NAMALWA (cell line): ENCODE data around the gene SYMPK.
"Not testable (repeated sequence)": the region's sequence is repeated elsewhere in the genome, so short reads cannot be mapped to it uniquely, and the experiment has no call there.

Experiments
- DNase-seq: peaks from one replicate; pipeline ENCODE4 v3.0.0-alpha.2; 2015; ENCODE audit warnings: low spot score

The SYMPK gene

DNA sequence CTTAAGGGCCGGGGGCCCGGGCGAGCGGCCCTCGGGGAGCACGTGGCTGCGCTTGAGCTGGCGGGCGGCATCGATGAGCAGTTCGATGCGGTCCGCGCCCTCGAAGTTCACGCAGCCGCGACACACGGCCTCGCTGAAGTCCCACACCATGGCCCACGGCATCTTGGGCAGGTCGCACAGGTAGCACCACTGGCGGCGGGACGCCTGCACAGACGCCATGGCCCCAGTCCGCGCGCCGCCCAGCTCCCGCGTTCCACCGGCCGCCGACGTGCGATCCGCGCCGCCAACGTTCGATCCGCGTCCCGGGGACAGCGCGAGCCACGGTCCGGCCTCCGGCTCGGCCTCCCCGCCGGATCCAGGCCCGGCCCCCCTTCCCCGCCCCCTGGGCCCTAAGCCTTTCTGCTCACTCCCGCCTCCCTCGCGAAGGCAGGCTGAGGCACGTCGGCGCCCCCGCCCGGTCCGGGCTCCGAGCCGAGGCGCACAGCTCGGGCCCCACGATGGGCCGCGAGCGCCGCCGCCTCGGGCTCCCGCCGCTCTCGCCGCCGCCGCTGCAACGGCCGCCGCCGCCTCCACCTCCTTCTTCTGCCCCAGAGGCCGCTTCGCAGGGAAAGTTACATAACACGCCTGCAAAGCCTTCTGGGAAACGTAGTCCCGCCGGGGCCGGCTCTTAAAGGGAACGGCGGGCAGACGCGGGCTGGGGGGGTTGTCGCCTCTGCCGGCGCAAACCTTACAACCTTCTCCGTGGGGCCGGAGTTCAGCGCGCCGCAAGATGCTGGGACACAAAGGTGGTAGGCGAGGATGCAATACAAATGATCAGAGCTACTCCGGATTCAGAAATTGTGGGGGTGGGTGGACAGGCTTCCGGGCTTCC, 22.8 kb upstream of the SYMPK start, which contains the start of gene IRF2BP1:
IRF2BP1 (minus strand) TSS at position 586 of the 871 bp plus-strand sequence; CDS start at position 219, 367 bp downstream.
- DNase-seq: peak; percentile 96

- peak; percentile 52 for DNase-seq
Measured at GRCh38 chr19:45884682-45885555, 22.0 kb upstream of the SYMPK start.

DNA sequence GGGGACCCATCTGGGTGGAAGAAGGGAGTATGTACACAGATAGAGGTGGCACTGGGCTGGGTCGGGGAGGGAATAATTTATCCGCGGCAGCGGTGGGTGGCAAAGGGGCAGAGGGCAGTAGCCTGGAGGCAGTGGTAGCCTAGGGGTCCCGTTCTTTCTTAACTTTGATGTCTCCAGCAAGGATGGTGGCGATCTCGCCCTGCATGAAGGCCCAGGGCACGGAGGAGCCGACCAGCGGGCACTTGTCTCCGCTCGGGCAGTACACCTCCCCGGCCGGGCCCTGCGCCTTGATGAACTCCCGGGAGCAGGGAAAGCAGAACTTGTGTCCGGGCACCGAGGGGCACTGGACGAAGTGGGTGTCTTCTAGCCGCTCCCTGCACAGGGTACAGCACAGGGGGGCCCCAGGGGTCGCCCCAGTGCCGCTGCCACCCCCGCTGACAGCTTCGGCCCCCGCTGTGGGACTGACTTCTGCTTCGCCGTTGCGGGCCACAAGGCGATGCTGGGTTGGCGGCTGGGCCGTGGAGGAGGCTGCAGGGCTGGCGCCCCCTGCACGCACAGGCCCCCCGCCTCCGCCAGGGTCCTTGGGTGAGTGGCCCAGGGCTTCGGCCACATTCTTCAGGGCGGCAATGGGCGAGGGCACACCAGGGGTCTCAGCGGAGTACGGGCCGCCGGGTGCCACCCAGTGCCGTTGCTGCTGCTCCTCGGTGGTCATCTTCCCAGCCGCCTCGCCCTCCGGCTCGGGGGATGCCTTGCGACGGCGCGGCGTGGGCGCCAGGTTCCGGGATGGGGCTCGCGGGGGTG, 21.1 kb upstream of the SYMPK start:
- no peak for DNase-seq

DNA sequence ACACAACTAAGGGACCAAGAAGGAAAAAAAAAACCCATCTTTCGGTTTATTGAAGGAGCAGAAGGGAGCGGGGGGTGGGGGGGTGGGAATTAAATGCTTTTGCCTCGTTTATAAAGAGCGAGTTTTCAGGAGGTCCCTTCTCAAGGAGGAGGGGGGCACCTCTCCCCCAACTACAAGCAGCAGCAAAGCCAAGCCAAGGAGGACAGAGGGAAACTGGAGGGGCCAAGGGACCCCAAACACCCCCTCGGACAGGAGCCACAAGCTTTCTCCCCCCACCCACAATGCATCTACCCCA, 20.6 kb upstream of the SYMPK start:
- DNase-seq: no peak

- peak; percentile 91 for DNase-seq
Measured at GRCh38 chr19:45882652-45883585, 20.0 kb upstream of the SYMPK start.

GRCh38 chr19:45881909-45882528, 19.1 kb upstream of the SYMPK start:
- no peak for DNase-seq

GRCh38 chr19:45881082-45881908, 18.3 kb upstream of the SYMPK start:
- DNase-seq: no peak

GRCh38 chr19:45879971-45880370, 17.0 kb upstream of the SYMPK start:
- DNase-seq: no peak

- no peak for DNase-seq
Measured at GRCh38 chr19:45879055-45879454, 16.1 kb upstream of the SYMPK start.

DNA sequence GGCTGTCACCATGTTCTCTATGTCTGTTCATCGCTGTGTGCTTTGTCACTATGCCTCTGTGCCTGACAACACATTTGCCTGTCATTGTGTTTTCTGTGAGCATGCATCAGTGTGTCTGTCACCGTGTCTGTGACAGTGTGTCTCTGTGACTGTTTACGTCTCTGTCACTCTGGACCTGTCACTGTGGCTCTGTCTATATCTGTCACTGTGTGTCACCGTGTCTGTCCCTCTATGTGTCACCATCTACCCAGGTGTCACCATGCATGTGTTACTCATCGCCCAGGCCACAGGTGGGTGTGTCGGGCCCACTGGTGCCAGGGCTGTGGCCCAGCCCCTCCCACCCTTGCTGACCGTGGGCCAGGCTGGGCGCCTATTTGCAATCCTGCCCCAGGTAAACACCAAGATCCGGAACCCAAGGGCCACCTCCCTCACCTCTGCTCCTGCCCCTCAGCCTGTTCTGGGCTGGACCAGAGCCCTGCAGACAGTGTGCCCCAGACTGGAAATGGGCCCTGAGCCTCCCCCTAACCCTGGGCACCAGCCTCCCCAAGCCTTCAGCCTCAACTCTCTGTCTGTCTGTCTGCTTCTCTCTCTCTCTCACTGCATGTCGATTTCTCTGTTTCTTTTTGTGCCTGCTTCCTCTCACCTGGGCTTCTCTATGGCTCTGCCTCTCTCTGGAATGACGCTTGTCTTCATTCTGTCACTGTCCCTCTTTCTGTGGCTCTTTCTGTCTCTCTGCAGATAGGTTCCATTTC, 15.3 kb upstream of the SYMPK start:
- DNase-seq: no peak

GRCh38 chr19:45876411-45877197, 13.7 kb upstream of the SYMPK start:
- DNase-seq: no peak

GRCh38 chr19:45876161-45876410, 13.1 kb upstream of the SYMPK start:
- no peak for DNase-seq

GRCh38 chr19:45874620-45874966, 11.6 kb upstream of the SYMPK start:
- DNase-seq: no peak

GRCh38 chr19:45873219-45873772, 10.3 kb upstream of the SYMPK start:
- DNase-seq: no peak

- DNase-seq: no peak
Measured at GRCh38 chr19:45872095-45872919, 9.4 kb upstream of the SYMPK start.

DNA sequence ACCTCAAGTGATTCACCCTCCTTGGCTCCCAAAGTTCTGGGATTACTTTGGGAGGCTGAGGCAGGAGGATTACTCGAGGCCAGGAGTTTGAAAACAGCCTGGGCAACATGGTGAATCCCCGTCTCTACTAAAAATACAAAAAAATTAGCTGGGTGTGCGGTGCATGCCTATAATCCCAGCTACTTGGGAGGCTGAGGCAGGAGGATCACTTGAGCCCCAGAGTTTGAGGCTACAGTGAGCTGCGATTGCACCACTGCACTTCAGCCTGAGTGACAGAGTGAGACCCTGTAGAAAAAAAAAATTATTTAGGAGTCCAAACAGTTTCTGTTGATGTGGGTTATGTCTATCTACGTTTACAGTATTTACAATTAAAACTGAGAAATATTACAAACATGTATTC, 7.9 kb upstream of the SYMPK start:
- DNase-seq: no peak

GRCh38 chr19:45867241-45867640, 4.3 kb upstream of the SYMPK start:
- DNase-seq: not testable (repeated sequence)
